ENCODE measurements around the gene PTRHD1. TPM values are rescaled to one million over a fixed set of nuclear protein-coding genes. Genes with fewer than 3 reads are reported as not detected.

Gene PTRHD1
- total and polyA plus RNA-seq, 2 of the 8 experiments (the other 6 are each of a cell fraction or from before 2014, with no cell fraction given), result 46.2 to 91.9 TPM

GRCh38 chr2:24833821-24834732 lies 40.9 kb upstream of the PTRHD1 start (continued):
- TF ChIP-seq CHD7 (IDR thresholded peaks at IDR 0.05; ENCODE audit: insufficient replicate concordance, low read length) (no peak), POU5F1 (IDR thresholded peaks at IDR 0.05; ENCODE audit: low read depth, low read length) (no peak), TEAD4 (IDR thresholded peaks at IDR 0.05; ENCODE audit: low read depth, low read length) (no peak), RBBP5 (IDR thresholded peaks at IDR 0.05; ENCODE audit: borderline replicate concordance, low read depth, low read length) (no peak), JUND (IDR thresholded peaks at IDR 0.05; ENCODE audit: low read length) (no peak), YY1 (IDR thresholded peaks at IDR 0.05; ENCODE audit: low read depth, low read length) (no peak), SAP30 (IDR thresholded peaks at IDR 0.05; ENCODE audit: insufficient read depth, insufficient replicate concordance, low read length) (no peak), TBP (IDR thresholded peaks at IDR 0.05; ENCODE audit: low read depth, low read length) (no peak)
